Aortic smooth muscle cell (primary cell): Measurements from ENCODE around the gene TEX30. TPM values are rescaled to one million over a fixed set of nuclear protein-coding genes. Genes with fewer than 3 reads are reported as not detected.

ENCODE experiments used
- total RNA-seq: library from RNA; depleted of rRNA; stranded (reverse); fragments of >200 nt; gene quantifications from 2 replicates; pipeline ENCODE4 v1.2.3, GENCODE V29; 2014

Gene TEX30
- total RNA-seq, result 12.6 and 18.2 TPM in 2 replicates

GRCh38 chr13:102773441-102774213, at the start of gene TEX30:
TEX30 (minus strand) TSS chr13:102773786; CDS start chr13:102770026, 3,760 bp downstream.

GRCh38 chr13:102798581-102799425, 25.2 kb upstream of the TEX30 start, which contains the start of the genes BIVM and POGLUT2:
BIVM (plus strand) TSS chr13:102799119; CDS start chr13:102807268, 8,149 bp downstream.
POGLUT2 (minus strand) TSS chr13:102798976; CDS start chr13:102798670, 306 bp downstream.

Other genes with a start within 250 kb of the TEX30 start
- 54.7 and 62.3 TPM in 2 replicates for gene TPP2, start 176.8 kb downstream of the TEX30 start, total RNA-seq
- not detected in 2 replicates for gene METTL21C, start 78.7 kb downstream of the TEX30 start, total RNA-seq
- 16.2 and 20.0 TPM in 2 replicates for gene POGLUT2, start 25.2 kb upstream of the TEX30 start, total RNA-seq
- gene BIVM, start 25.3 kb upstream of the TEX30 start, total RNA-seq, result 14.9 and 22.0 TPM in 2 replicates
- 85.0 and 97.6 TPM in 2 replicates for gene ERCC5, start 72.2 kb upstream of the TEX30 start, total RNA-seq